GM11168 (cell line): ENCODE data around the gene METTL24.

ENCODE experiments used
- in situ Hi-C: fragments of 300-500 bp; cut with MboI; formaldehyde crosslinking; loops from one replicate; pipeline ENCODE4 v1.12.0; 2022; ENCODE audit warnings: low sequenced_read_pairs; ENCODE audit not compliant: unreplicated experiment

METTL24 gene

DNA sequence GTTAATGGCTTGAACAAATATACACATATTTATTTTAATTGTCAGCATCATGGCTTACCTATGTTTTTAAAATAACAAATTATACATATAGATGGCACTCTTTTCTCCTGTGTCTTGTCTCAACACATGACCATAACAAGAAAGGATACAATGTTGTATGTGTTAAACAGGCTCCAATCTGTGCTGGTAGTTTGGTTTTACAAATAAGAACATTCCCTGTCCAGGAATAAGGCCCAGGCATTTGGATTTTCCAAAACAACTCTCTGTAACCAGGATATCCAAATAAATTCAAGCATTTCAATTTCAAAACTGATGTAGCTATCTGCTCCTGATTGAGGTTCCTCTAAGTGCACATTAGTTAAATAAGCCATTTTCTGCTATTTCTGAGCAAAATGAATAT lies 17.1 kb downstream of the METTL24 start:
- in situ Hi-C loops: no loop called here

DNA sequence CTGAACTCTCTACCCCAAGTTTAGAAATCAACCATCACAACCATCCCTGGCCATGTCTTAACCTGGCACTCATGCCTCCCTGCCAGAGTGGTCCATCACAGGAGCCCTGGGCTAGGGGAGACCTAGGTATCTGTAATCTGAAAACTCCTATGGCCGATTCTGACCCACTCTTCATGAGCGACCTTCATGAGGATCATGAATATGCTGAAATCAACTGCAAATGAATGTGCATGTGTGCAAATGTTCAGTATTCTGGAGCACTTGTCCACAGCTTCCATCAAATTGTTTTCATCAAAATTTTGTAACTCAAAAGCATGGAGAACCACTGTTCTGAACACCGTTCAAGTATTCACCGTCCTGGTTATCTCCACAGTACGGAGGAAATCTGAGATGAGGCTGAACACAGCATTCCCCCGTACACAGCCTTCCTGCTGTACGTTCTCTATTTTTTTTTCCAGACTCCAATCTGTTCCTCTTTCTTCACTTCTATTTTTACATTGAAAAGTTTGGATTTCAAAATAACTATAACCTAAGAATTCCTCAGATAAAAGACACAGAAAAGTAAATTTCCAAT lies 17.7 kb downstream of the METTL24 start:
- in situ Hi-C loops: no loop called here

DNA sequence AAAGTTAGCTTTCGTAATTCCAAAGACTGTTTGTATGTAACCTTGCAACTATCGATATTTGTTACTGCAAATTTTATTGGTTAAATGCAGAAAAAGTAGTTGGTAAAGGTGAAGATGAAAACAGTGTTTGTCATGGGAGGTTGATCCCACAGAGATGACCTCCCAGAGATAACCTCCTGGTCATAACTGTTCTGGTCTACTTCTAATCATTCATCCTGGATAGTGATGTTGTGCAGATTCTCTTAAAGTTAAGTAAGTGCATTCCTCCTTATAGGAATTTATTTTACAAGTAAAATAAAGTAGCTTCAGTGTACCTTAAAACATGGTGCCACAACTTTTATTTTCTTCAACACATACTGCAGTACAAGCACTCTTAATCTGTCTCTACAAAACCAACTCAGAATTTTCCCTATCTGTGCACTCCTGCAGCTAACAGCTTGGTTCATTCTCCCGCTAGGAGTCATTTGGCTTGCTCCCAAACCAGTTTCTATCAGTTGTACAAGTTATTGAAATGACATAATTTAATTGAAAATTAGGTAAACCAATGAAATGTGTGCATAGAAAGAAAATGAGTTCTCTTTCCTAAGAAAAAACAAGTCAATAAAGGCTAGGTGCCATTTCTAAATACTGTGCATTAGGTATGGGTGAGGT lies 19.2 kb downstream of the METTL24 start:
- in situ Hi-C loops: no loop called here

DNA sequence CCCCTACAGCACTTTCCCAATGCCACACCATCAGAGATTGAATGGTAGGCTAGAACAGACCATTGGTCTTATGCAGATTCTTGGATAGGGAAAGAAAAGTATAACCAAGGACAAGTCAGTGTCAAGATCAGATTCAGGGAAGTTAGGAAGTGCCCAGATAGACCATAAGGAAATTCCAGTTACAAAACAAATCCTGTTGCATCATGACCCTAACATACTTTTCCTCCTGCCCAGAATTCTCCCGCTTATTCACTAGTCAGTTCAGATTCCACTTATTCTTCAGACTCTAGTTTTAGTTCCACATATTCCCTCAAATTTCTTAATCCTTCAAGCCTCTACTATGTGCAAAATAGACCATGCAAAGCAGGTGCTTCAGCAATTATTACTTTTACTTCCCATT lies 20.7 kb downstream of the METTL24 start:
- in situ Hi-C loops: no loop called here

DNA sequence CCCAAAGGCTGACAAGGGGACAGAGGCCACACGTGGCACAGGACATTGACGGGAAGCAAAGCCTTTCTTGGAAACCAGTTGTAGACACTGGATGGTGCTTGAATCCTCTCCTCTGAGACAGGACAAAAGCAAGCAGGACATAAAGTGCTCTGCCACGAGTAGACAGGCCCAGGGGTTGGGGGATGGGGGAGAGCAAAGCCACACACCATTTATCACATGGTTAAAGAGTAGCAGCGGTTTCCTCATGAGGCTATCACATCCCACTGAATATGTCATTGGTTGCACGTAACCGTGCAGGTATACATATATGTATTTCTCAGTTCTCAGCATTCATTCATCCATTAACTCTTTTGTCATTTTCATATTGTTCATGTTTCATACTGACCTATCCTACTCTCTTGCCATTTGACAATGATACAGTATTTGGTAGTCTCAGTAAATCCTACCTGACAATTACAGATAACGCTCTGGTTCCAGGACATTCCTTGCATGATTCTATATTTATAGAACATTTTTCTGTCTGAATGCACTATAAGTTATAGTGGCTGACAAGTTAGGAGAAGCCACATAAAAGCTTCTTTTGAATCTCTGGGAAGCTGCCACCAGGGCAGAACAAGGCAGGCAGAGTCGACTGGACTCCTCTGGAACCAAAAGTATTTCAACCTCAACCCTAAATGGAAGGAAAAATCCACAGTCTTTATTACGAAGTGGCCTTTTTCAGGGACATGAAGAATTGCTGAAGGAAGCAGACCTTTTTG lies 23.5 kb downstream of the METTL24 start:
- in situ Hi-C loops: no loop called here

DNA sequence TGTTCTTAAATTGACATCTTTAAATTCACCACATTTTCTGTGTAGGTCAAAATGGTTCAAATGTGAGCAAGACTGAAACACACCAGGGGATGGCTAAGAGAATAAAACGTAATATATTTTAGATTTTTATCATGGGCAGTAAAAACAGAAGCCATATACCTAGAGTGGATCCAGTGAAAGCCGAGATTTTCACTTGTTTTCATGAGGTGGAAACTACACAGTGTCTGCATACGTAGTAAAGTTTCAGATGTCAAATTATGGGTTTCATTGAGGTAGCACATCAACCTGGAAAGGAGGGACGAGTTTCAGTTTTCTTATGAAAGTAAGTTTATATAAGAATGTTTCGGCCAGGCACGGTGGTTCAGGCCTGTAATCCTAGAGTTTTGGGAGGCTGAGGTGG lies 25.9 kb downstream of the METTL24 start:
- in situ Hi-C loops: no loop called here

DNA sequence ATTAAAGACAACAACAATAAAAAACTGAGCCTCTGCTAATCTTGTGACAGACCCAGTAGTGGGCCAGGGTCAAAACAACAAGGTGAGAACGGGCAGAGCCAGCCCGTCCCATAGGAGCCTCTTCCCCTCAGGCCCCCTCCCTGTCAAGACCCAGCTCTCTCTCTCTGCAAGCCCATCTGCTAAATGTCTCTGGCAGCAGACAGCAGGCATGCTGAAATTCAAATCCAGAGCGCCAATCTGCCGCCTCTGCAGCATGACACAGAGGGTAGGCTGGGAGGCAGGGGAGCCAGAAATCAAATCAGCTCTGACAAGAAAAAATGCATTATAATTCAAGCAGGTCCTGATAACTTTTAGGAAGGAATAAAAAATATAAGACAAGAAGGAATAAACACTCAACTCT lies 26.3 kb downstream of the METTL24 start:
- in situ Hi-C loops: no loop called here

DNA sequence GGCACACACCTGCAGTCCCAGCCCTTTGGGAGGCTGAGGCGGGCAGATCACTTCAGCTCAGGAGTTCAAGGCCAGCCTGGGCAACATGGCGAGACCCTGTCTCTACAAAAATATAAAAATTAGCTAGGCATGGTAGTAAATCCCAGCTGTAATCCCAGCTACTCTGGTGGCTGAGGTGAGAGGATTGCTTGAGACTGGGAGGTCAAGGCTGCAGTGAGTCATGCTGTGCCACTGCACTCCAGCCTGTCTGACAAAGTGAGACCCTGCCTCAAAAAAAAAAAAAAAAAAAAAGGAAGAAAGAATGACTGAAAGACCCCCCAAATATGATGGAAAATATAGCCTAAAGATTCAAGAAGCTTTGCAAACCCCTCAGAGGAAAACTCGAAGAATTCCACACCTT lies 26.8 kb downstream of the METTL24 start:
- in situ Hi-C loops: no loop called here

DNA sequence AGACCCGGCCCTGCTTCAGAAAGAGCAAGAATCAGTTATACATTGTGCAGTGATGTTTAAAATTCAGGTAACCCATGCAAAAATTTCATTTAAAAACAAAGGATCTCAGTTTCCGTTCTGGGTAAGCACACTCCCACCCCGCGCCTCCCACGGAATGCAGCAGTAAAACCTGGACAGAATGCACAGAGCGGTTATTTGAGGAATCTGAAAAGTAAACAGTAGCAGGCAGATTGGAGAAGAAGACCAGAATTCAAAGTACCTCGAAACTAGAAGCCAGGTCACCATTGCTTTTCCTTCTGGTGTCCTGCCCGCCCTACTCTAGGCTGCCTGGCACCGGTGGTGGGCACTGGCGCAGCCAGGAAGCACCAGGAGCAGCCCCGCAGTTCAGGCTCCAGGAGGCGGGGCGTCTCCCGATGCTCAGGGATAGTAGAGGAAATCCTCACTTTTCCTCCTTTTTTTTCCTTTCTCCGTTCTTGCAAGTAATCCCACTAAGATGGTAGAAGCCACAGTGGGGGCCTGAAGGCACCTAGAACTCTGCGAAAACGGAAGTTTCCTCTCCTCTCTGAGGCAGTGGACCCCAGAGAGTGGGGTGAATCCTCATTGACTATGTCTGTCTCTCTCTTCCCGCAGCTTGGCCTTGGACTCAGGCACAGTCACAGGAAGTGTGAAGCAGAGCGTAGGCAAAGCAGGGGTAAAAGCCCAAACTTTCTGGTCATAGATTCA lies 28.3 kb downstream of the METTL24 start:
- in situ Hi-C loops: no loop called here

DNA sequence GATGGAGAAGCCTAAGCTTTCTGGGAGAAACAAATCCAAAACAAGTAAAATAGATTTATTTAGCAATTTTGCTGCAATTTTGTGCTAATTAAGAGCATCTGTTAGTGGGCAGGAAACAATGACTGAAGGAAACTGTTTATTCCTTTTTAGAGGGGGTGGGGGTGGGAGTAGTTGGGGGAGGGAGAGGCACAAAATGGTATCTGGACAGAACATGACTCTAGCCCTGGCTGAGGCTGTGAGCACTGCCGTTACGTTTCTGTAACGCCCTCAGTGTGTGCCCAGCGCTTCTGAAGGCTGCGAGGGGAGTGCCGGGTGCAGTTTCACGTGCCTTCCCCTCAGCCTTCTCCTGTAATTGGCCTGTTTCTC lies 28.8 kb downstream of the METTL24 start:
- in situ Hi-C loops: no loop called here

DNA sequence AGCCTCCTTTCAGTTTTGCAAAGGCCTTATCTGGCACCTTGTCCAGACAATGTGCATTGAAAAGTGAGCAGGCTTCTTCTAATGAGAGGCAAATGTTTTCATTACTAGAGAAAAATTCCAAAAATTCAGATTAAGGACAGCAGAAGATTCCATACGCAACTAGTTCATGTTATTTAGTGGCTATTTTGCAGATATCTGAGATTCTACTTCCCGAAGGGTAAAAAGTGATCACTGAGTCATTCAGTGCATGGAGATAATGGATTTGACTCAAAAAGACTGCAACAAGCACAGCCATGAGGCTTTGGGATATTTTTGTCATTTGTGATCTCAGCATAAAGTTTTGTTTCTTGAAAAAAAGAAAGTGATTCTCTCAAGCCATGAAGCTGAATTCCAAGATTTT lies 29.9 kb downstream of the METTL24 start:
- in situ Hi-C loops: no loop called here

DNA sequence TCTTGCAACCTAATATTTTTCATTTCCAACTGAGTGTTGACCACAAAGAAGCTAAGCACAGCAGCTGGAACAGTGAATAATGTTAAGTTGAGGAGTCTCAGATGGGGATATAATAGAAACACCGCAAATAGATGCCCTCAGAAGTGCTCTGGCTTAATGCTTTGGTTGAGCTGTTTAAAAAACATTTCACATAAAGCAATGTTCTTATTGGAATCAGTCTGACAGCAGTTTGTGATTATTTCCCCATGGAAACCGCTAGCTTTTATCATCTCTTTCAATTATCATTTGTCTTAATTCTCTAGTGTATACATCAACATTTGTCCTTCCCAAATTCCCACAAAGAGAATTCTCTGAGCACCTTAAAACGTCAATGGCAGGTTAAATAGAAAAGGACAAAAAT lies 30.8 kb downstream of the METTL24 start:
- in situ Hi-C loops: no loop called here

DNA sequence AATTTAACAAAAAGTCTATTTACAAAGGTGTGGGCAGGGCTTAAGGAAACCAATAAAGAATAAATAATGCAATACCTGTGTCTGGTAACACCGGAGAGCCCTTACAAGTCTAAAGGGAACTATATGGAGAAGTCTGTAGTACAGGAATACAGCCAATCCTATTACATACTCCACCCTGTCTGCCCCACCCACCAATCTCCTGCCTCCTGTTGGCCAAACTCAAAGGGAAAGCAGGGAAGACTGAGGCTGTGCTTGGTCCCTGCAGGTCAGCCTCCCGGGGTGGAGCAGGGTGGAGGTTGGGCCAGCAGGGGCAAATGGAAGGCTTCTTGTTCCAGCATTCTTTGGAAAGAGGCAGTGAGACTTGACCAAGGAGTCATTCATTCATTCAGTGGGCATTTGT lies 31.5 kb downstream of the METTL24 start:
- in situ Hi-C loops: no loop called here

DNA sequence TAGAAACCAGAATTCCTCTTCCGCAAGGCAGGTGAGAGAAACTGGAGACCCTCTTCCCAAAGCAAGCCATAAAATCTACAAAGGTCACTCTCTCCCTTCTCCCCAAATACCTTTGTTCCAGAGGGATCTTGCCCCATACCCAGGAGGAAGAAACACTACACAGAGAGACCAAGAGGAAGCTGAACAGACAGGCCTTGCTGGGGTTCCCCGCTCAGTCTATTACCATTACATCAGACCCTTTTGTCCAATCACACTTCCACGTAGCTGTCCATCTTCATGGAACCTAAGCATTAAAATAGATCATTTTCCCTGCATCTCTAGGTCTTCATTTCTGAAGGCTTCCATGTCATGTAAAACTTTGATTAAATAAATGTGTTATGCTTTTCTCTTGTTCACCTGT lies 32.1 kb downstream of the METTL24 start:
- in situ Hi-C loops: no loop called here

DNA sequence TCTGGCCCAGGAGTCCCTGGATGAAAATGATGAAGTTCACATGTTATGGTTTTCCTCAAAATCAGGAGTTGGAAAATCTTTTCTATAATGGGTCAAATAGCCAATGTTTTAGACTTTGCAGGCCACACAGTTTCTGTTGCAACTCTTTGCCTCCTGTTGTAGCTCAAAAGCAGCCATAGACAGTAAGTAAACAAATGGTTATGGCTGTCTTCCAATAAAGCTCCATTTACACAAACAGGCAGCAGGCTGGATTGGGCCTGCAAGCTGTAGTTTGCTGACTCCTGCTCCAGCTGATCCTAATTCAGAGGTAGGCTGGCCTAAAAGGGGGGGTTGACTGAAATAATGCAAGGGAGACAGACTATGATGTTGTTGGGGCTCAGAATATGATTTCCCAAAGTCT lies 33.0 kb downstream of the METTL24 start:
- in situ Hi-C loops: no loop called here

DNA sequence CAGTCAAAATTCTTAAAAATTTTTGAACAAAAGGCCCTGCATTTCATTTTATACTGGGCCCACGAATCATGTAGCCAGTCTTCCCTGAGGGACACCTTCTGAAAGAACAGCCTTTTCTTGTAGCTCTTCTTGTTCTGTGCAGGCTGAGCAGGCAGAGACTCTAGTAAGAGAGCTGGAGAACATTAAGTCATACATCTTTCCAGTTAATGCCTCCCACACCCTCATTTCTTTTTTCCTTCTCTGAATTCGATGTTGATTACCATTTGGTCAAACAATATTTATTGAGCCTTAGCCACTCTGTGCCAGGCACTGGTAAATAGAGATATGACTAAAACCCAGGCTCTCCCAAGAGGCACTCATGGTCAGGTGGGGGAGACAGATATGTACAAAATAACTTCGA lies 33.6 kb downstream of the METTL24 start:
- in situ Hi-C loops: no loop called here

DNA sequence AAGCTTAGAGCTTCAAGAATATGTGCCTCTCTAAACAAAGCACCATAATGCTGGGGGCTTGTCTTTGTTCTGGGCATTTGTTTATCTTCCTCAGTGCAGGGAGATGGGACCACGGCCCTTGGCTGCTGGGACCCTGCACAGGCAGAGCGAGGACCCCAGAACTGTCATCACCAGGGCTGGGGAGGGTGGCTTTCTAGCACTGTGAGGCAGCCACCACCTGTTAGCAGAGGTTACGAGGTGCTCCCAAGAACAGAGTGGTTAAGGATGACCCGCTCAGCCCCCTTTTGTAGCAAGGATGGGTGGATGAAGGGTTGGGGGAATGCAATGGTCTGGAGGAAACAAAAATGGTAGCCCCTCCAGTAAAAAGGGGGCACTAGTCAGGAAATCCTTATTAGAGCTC lies 34.9 kb downstream of the METTL24 start:
- in situ Hi-C loops: no loop called here

DNA sequence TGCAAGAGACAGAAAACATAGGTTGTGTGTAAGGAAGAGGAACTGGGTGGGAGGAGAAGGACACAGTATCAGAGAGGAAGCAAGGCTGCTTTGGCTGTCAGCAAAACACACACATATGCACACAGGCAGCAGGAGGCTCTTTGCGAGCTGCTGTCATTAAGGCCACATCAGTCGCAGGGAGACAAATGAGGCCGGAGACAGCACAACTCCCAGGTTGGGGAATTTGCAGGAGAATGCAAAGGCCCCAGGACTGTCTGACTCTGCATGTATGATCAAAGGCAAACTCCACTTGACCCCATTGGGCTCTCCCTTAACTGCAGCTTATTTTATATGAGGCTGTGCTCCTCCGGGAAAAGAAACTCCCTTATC lies 35.3 kb downstream of the METTL24 start:
- in situ Hi-C loops: no loop called here

DNA sequence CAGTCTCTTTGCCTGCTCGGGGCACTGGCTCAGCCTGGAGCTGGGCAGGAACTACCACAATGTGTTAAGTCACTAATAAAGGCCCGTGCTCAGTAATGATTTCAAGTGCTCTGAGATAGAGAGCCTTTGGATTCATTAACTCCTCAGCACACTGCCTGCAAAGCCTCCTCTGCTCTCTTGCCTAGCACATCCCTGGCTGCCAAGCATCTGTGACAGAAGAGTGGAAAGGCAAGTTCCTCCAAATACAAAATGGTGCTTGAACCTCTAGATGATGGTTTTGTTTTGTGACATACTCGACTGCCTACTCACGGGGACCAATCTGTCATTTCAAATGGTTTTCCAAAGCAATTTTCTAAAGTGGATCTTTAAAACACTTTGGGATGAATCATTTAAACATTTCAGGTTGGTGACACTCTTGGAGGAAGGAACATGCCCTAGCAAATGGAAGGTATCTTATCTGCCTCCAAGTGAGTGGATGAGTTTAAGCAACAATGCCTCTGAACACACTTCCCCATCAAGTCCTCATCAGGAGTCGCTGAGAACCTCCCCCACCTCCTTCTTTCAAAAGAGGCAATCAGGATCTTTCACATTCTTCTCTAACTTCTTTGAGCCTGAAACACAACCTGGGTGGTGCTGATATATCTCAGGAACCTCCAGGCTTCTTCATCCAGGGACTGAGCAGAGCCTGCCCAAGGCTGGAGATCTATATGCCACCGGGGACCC lies 35.8 kb downstream of the METTL24 start:
- in situ Hi-C loops: no loop called here

DNA sequence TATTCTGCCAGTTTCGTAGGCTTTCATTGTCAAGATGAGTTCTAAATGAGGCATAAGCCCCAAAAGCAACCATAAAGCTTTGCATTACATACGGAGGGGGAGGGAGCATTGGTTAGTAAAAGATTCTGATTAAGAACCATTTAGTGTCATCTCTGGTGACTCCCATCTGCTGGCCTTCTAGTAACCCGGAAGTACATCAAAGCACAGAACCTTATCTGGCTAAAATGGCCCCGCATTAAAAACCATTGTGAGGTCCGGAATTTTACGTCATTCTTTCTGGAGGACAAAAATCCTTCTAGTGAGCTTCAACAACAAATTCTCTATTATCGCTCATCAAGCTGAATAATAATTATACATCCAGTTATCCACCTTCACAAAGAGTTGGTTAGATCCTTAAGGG lies 37.8 kb downstream of the METTL24 start:
- in situ Hi-C loops: no loop called here

DNA sequence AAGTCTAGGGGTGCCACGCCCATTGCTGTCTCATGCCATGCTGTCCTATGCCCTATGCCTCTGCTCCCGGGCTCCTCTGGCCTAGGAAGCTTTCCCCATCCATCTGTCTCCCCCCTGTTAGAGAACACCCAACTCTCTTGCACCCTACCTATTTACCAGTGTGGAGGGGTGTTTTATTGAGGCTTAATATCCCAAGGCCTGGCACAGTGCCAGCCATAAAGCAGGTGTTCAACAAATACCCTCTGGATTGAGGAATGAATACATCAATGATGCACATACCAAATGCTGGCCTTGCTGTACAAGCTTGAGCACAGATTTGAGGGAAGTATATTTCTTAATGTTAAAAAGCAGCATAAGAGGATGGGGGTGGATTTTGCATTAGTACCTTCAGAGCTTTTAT lies 38.3 kb downstream of the METTL24 start:
- in situ Hi-C loops: no loop called here
